HG03442 (cell line): Measurements from ENCODE around the gene RNF26.

Source experiments
- ATAC-seq: cut with Tn5 transposase; IDR thresholded peaks from one replicate; pipeline ENCODE4 v1.9.1; 2021; ENCODE audit warnings: mild to moderate bottlenecking, moderate library complexity; ENCODE audit not compliant: unreplicated experiment

Gene RNF26

DNA sequence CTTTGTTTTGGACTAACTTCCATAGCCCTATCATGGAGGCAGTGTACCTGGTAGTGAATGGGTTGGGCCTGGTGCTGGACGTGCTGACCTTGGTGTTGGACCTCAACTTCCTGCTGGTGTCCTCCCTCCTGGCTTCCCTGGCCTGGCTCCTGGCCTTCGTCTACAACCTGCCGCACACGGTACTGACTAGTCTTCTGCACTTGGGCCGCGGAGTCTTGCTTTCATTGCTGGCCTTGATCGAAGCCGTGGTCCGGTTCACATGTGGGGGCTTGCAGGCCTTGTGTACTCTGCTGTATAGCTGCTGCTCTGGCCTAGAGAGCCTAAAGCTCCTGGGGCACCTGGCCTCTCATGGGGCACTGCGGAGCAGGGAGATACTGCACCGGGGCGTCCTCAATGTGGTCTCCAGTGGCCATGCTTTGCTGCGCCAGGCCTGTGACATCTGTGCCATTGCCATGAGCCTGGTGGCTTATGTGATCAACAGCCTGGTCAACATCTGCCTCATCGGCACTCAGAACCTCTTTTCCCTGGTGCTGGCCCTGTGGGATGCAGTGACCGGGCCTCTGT is 846 bp downstream of the RNF26 start:
- ATAC-seq = no peak

DNA sequence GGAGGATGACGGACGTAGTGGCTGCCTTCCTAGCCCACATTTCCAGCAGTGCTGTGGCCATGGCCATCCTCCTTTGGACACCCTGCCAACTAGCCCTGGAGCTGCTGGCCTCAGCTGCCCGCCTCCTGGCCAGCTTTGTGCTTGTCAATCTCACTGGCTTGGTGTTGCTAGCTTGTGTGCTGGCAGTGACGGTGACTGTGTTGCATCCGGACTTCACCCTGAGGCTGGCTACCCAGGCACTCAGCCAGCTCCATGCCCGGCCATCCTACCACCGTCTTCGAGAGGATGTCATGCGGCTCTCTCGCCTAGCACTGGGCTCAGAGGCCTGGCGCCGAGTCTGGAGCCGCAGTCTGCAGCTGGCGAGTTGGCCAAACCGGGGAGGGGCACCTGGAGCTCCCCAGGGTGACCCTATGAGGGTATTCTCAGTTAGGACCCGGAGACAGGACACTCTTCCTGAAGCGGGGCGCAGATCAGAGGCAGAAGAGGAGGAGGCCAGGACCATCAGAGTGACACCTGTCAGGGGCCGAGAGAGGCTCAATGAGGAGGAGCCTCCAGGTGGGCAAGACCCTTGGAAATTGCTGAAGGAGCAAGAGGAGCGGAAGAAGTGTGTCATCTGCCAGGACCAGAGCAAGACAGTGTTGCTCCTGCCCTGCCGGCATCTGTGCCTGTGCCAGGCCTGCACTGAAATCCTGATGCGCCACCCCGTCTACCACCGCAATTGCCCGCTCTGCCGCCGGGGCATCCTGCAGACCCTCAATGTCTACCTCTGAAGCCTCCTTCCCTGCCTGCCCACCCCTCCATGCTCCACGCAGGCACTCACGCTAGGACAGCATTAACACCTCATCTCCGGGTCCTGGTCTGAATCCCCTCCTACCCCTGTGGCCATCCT is 1.6 kb downstream of the RNF26 start:
- ATAC-seq = no peak

DNA sequence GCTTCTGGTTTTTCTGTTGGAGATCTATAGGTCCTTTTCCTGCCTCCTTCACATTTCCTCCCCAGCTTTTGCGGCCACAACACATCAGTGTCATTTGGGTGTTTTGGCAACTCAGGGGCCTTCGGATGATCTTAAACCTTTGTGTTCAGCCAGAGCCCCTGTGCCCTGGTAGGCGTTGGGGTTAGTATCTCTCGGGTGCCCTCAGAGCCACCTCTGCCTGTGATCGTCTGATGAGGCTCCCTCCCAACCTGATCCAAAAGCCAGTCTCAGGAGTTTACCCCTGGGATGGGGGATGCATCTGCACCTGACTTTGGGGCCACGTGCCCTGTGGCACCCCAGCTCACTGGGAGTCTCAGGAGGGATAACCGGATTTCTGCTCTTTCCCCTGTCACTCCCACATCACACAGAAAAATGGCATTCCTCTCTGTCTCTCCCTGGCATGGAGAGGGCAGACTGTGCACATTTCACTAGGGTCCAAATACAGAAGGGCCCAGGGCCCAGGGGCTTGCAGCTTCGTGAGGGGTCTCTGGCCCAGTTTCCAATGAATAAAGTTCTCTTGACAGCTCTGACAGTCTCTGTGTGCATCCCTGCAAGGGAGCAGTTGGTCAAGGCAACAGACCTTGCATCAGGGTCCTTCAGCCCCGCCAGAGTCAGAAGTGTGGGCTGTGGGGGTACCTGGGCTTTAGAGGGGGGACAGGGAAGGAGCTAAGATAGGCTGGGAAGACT is 2.6 kb downstream of the RNF26 start:
- ATAC-seq = no peak

DNA sequence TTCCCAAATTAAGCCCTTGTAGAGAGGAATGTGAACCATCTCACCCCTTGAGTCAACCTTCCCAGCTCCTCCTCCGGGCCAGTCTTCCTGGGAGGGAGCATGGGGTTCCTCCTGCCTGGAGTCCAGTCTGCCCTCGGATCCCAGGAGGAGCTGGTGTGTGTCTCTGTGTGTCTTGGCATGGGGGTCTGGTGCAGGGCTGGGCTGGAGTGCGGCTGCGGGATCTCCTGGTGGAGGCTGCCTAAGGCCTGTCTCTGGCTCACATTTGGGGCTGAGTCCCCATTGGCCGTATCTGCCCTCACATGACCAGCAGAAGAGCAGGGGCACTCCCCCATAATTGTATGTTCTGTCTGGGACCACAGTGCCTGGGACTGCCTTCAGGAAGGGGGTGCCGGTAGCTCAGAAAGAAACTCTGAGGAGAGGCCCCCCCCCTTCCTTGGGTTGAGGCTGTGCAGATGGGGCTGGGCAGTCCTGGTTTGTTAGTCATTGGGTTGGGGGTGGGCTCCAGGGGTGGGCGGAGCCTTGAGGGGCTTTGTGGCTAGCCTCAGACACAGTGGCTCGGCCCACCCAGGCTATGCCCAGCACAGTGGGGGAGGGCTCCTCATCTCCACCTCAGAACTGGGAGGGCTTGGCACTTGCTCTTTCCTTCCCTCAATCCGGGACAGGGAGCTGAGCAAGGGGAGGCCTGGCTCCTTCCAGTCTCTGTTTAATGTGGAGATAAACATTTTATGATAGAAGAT is 3.4 kb downstream of the RNF26 start:
- no peak for ATAC-seq

DNA sequence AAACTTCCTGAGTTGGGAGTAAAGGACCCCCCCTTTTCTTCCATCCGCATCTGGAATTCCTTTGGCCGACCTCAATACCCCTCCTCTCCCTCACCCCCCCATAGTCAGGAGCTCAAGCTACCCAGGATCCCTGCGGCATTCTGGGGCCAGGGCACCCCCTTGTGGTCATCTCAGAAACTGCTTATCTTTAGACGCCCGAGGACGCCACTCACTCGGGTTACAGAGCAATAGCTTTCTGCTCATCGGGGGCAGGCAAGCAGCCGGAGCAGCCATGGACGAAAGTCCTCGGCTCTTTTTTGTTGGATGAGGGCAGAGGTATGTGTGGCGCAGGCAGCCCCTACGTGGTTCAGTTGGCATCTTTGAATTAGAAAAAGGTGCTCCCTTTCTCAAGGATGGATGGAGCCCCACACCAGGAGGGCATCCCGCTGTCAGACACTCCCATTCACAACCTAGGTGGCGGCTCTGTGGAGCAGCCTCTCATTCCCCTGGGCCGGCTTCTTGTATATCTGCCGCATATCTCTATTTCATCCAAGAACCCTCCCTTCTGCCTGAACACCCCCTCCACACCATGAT is 4.1 kb downstream of the RNF26 start:
- no peak for ATAC-seq

DNA sequence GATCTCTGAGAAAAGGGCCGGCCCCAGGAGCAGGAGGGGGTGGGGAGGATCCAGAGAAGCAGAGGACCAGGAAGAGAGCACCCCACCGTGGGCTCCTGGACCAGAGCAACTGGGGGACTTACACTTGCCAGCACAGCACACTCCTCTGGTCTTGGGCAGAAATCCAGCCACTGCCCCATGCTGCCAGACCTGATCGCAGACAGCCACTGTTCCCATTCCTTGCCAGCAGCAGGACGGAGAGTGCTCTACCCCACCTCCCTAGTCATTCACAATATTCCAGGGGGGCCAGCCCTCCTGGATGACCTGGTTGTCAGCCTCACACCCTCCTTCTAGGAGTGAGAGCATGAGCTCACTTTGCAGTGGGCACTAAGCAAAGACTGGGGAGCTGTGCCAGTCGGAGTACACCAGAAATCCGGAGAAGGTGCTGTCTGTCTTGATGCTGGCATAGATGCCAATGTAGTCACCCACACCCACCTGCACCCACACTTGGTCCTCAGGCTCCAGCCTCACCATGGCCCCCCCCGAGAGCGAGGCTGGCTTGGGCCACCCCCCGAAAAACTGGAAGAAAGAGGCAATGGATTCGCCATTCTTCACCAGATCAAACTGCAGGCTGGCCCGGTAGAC is 4.8 kb downstream of the RNF26 start:
- no peak for ATAC-seq

DNA sequence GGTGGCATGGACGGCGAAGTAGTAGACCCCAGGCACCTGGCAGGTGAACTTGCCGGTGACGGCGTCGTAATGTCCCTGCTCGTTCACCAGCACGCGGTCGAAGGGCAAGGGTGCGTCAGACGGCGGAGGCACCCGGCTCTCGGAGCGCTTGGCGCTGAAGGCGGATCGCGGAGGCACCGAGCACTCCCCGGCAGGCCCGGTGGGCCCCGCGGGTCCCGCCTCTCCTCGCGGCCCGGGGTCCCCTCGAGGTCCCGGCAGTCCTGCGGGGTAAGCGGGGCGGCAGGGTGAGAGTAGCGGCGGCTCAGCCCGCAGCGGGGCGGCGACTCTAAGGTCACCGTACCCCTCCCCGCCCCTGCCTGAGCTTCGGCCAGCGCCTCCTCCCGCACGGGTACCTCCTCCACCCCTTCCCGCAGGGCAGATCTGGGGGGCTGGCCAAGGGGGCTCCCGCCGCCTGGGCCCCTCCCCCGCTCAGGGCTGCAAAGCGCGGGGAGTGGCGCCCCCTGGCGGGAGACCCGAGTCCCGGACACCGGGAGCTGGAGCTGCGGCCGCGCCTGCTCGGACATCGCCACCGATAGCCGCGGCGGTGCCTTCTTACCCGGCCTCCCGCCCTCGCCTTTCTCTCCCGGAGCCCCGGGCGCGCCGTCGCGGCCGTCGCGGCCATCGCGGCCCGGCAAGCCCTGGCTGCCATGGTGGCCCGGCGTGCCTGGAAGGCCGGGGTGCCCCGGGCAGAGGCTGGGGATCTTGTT is 5.4 kb downstream of the RNF26 start:
- no peak for ATAC-seq

DNA sequence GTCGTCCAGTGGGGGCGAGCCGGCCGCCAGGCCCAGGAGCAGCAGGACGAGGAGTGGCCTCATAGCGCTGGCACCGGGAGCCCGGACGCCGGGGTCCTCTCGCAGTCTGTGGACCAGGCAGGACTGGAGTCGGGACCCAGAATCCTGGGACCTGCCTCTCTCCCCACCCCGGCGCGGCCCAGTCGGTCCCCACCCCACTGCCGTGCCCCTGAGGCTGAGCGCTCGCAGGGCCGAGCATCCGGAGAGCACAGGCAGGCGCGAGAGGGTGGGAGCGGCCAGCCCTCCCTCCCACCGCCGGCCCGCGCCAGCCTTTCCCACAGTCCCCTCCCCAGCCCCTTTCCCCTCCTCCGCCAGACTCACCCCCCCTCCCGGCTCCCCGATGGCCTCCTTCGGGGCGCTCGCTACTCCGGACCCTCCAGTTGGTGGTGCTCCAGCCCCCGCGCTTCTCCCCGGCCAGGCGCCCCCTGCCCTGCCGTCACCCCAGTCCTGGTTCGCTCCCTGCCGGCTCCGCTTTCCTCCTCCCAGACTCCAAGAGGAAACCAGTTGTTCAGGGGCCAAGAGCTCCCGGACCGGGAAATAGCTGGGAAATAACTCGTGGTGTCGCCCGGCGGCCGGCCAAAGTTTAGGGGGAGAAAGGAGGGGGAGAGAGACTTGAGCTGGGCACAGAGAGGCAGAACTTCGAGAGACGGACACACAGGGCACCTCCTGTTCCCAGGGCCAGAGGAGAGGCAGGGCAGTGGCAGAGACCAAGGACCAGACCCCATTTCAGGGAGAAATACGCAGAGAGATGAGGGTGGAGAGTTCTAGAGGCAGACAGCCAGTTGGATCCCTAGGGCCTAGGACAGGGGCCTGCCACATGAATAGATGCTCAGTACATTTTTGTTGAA is 6.3 kb downstream of the RNF26 start, which contains the start of gene C1QTNF5:
Gene C1QTNF5 (minus strand): TSS at position 549 of the 887 bp plus-strand sequence. CDS start 486 bp downstream, at position 63.
- no peak for ATAC-seq

DNA sequence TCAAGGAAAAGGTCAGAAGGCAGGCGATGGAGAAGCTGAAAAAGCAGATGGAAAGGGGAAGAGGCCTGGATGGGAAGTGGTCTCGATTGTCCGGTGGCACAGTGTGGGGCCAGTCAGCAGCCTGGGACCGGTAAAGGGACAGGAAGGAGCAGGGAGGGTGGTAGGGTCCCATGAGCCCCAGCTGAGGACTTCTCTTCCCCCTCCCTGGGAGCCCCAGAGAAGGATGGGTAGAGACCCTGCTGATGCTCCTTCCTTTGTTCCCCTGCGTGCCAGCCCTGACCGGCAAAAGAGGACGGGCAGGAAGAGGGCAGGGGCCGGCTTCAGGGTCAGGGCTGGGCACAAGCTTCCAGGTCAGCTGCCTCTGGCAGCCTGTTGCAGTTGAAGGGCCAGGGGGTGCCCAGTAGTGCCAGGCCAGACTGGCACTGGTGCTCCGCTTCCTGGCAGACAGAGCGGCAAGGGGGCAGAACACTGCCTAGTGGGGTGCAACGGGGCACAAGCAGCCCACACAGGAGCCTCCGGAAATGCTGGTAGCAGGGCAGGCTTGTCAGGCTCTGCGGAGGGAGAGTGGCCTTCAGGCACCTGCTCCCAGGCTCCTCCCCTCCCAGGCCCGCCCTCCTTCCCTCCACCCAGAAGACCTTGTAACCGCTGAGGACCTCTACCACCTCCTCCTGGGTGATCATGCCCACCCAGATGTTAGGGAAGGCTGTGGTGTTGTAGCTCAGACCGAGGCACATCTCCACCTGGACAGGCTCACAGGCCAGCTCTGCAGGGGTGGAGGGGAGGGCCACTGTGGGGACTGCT is 7.1 kb downstream of the RNF26 start:
- ATAC-seq = no peak

DNA sequence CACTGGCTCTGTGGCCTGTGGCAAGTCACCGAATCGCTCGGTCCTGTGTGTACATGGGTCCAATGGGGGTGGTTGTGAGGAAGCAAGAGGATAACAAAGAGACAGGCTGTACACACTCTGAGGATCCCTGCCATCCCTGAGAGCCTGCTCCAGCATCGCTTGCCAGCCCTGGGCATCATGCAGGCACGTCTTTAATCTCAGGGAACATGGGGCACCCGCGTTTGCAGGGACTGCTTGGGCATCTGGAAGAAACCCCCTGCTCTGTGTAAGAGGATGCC is 7.6 kb downstream of the RNF26 start:
- no peak for ATAC-seq

DNA sequence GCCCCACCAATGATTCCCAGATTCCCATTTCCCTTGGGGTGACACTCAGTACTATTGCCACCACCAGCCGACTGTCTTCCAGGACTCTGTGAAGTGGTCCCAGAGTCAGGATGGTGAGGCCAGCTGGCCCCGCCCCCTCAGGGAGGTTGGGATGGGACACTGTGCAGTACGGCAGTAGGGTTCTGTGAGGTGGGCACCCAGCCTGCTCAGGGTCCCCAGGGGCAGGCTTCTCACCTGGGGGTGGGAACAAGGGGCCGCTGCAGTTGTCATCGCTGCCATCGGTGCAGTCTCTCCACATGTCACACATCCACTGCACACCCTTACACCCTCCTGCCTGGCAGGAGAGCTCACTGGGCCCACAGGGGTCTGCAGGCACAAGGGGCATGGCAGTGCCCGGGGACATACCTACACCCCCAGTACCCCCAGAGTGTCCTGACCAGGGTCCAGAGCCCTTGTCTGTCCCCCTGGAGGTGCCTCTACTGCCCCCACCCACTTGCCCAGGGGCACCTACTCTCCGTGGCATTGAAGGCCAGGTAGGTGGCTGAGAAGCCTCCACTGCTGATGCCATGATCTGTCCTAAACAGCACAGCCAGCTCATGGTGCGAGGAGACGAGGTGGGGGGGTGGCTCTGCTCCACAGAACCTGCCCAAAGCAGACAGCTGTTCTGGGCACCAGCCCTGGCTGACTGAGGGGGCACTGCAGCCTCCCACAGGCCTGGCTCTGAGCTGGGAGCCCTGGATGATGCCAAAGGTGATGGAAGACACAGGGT is 8.2 kb downstream of the RNF26 start:
- ATAC-seq = no peak

DNA sequence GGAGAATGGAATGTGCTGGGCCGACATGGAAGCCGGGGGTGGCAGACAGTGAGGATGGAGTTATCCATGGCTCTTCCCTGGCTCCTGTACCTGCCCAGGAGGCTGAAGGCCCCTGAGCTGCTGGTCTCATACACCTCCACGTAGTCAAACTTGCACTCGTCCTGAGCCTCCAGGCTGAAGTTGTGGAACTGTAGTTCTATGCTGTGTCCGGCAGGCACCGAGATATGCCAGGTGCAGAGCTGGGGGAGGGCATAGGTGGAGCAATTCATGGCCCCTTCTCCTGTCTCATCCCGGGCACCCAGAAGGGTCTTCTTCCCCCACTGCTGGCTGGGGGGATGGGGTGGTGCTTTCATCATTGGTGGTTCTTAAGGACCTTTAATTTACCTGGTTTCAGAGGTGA is 9.4 kb downstream of the RNF26 start:
- ATAC-seq = no peak

DNA sequence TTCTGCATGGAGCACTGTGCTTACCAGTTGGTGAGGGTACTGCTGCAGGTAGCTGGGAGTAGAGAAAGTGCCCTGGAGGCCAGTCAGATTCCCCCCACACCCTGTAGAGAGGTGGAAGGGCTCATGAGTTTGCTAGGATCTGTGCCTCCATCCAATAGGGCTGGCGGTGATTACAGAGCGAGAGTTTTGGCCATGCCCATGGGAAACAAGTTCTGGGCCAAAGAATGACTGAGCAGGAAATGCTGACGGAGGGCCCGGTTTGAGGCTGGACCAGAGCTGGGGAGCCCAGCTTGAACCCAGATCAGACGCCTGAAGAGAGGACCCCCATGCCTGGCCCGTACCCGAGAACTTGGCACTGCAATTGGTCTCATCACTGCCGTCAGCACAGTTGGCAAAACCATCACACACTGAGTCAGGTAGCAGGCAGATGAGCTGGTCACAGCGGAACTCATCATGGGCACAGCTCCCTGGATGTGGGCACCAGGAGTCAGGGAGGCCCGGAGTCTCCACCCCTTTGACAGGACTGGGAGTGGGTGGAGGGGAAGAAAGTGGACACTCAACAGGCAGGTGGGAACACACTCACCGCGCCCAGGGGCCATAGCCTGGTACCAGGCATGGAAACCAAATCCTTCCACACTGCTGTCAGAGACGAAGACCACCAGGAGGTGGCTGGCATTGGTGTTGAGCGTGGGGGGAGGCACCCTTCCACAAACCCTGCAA is 10.1 kb downstream of the RNF26 start:
- ATAC-seq = no peak

DNA sequence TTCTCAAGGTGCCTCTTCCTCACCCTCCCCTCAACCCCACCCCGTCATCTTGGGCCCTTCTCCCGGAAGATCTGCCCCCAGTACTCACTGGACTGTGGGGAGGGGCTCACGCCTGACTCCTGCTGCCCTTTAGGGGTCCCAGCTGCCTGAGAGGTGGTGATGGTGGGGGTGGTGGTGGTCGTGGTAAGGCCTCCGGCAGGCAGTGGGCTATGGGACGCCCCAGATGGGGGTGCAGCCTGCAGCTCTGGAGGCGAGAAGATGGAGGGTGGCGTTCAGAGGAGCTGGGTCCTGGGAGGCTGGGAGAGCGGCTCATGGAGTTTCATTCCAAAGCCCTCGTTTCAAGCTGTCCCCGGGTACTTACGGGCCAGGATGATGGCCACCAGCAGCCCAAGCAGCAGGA is 11.4 kb downstream of the RNF26 start:
- ATAC-seq = no peak

DNA sequence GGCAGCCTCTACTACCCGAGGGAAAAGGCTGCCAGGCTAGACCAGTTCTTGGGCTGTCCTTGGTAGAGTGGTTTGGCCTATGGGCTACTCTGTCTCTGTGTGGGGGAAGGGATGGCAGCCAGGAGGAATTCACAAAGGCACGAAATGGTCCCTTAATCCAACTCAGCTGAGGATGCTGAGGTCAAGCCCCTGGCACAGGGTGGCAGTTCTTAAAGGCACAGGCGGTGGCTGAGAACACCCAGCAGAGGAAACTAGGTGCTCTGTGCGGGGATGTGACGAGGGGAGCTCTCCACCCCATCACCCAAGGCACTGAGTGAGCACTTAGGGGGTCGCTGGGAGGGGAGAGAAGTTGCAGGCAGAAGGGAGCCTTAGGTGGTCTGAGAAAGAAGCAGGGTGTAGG is 12.3 kb downstream of the RNF26 start, which contains the start of gene MFRP:
Gene MFRP (minus strand): TSS at position 101 of the 400 bp plus-strand sequence. CDS start 192 bp downstream, outside the sequence.
- ATAC-seq = no peak

DNA sequence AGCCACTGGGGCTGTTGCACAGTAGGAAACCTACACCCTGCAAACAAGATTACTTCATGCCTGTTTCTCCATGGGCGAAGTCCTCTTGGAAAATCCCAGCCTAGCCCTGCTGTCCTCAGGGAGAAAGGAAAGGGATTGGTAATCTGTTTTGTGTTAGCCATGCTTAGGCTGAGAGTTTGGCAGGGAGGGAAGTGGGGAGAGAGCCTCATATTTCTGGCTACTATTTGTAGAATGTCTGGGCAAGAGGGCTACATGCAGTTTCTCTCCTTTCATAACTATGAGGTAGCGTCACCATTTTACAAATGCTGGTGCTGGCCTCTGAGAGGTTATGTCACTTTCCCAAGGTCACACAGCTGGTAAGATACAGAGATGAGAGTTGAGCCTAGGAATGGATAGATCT is 12.9 kb downstream of the RNF26 start:
- ATAC-seq = no peak
